Activated CD8-positive, alpha-beta T cell treated with anti-CD3 and anti-CD28 coated beads for 36 hours (primary cell): Measurements from ENCODE around the gene ECM2. TPM values are rescaled to one million over a fixed set of nuclear protein-coding genes. Genes with fewer than 3 reads are reported as not detected.

ENCODE experiments used
- ATAC-seq: fragments of 200-7000 bp; cut with Tn5 transposase; one replicate; pipeline ENCODE4 v1.10.0; 2021; ENCODE audit warnings: mild to moderate bottlenecking, moderate library complexity
- CTCF ChIA-PET: fragments of 350-600 bp; sonication (Branson Sonifier 250); formaldehyde crosslinking; loops from one replicate; lab custom pipeline; 2021; ENCODE audit warnings: antibody characterized with exemption; lab: Charles Lee
- POLR2A ChIA-PET: fragments of 350-600 bp; sonication (Branson Sonifier 250); formaldehyde crosslinking; loops from one replicate; lab custom pipeline; 2021; ENCODE audit warnings: antibody characterized with exemption; lab: Charles Lee
- DNase-seq: peaks from one replicate; pipeline ENCODE4 v3.0.0-alpha.2; 2020
- H3K27ac Mint-ChIP-seq: one replicate; pipeline ENCODE4 v1.8.0; 2021; ENCODE audit warnings: mild to moderate bottlenecking, mixed read lengths
- H3K27me3 Mint-ChIP-seq: one replicate; pipeline ENCODE4 v1.8.0; 2021; ENCODE audit warnings: mixed read lengths
- H3K36me3 Mint-ChIP-seq: one replicate; pipeline ENCODE4 v1.8.0; 2021; ENCODE audit warnings: low read depth, mixed read lengths
- H3K4me1 Mint-ChIP-seq: one replicate; pipeline ENCODE4 v1.8.0; 2021; ENCODE audit warnings: low read depth, mixed read lengths
- H3K4me3 Mint-ChIP-seq: one replicate; pipeline ENCODE4 v1.8.0; 2021; ENCODE audit warnings: mild to moderate bottlenecking, moderate library complexity, mixed read lengths
- H3K9me3 Mint-ChIP-seq: one replicate; pipeline ENCODE4 v1.8.0; 2021; ENCODE audit warnings: mixed read lengths
- CTCF ChIP-seq: fragments of 200-600 bp; IDR thresholded peaks from one replicate; pipeline ENCODE4 v1.8.0; 2022; ENCODE audit warnings: antibody characterized with exemption, mild to moderate bottlenecking
- intact Hi-C: fragments of 100-400 bp; cut with micrococcal nuclease; formaldehyde crosslinking; loops from one replicate; pipeline ENCODE4 v1.10.0; 2022
- total RNA-seq, 2 experiments: library from RNA; stranded (reverse); gene quantifications; one replicate each; pipeline ENCODE4 v1.2.3, GENCODE V29; 2021

ECM2 gene
- total RNA-seq, 2 experiments from 2014 or later = not detected

- DNase-seq (no peak), ATAC-seq (no peak)
- Mint-ChIP-seq H3K27me3 (no peaks in the 10 kb centered on the region), H3K27ac (no peak overlapping the region), H3K4me3 (no peak overlapping the region), H3K4me1 (no peaks in the 10 kb centered on the region), H3K36me3 (no peaks in the 10 kb centered on the region), H3K9me3 (no peaks in the 10 kb centered on the region)
- ChIA-PET CTCF (no interaction called here), POLR2A (no interaction called here)
- no peak for TF ChIP-seq CTCF
- intact Hi-C loops = no loop called here
These were observed 41.9 kb downstream of the ECM2 start for GRCh38 chr9:92493749-92494387.

DNA sequence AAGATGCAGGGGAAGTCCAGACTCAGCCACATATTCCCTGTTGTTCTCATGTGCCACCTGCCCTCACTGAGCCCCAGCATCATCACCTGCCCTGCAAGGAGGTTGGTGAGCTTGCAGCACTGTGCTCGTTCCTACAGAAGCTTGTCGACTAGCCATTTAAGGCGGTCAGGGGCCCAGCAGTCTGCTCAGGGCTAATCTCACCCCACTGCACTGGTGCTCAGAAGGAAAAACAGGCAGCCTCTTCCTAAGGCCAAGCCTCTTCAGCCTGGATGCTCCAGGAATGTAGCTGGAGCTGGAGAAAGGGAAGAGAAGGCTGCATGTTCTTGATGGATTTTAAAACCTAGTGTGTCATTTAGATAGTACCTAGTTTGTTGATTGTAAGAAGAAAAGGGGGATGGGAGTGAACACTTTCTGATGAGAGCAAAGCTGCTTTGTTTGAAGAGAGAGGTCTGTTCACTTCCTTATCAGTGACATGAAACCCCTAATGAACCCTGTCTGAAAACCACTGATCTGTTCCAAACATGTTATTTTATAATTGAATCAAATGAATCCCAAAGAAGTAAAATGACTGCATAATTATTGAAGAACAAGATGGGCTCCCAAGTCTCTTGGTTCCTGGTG lies 42.9 kb downstream of the ECM2 start:
- ChIA-PET CTCF (no interaction called here), POLR2A (no interaction called here)
- Mint-ChIP-seq H3K9me3 (no peaks in the 10 kb centered on the region), H3K4me3 (no peak overlapping the region), H3K27me3 (no peaks in the 10 kb centered on the region), H3K27ac (no peak overlapping the region), H3K4me1 (no peaks in the 10 kb centered on the region), H3K36me3 (no peaks in the 10 kb centered on the region)
- no peak for ATAC-seq
- intact Hi-C loops = no loop called here
- no peak for DNase-seq
- no peak for TF ChIP-seq CTCF

- no peak for TF ChIP-seq CTCF
- Mint-ChIP-seq H3K27ac (no peak overlapping the region), H3K9me3 (no peaks in the 10 kb centered on the region), H3K4me1 (no peaks in the 10 kb centered on the region), H3K4me3 (no peak overlapping the region), H3K27me3 (no peaks in the 10 kb centered on the region), H3K36me3 (no peaks in the 10 kb centered on the region)
- ATAC-seq (no peak), DNase-seq (no peak)
- POLR2A ChIA-PET = no interaction called here
- CTCF ChIA-PET = no interaction called here
- intact Hi-C loops = no loop called here
These were observed 46.9 kb downstream of the ECM2 start for GRCh38 chr9:92488681-92489550.

DNA sequence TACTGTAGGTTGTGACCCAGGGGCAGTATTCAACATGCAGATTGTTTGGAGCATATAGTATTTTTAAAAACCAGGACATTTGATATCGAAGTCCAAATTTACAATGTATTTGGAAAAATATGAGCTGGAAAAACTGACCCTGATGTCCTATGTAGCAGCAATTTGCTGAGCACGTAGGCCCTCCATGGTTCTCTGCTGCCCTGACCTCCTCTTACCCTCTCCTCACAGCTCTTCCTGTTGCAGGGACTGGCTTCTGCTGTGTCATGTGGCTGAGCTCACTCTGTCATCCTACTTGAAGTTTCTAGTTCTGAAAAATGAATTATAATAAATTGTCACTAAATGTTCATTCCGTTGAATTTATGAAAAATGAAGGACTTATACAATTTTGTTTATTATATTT lies 49.4 kb downstream of the ECM2 start:
- no peaks in the 10 kb centered on the region for H3K9me3 Mint-ChIP-seq
- peaks cover under 1% of the 10 kb centered on the region for H3K4me1 Mint-ChIP-seq
- H3K36me3 Mint-ChIP-seq = no peaks in the 10 kb centered on the region
- ChIA-PET POLR2A (no interaction called here), CTCF (interaction anchor here (1.5 kb wide), 1 partner anchor 16 kb away, joined by 3 read pairs; no protein-coding TSS in a partner anchor)
- no peak for TF ChIP-seq CTCF
- no peak overlapping the region for H3K4me3 Mint-ChIP-seq
- H3K27ac Mint-ChIP-seq = no peak overlapping the region
- no peaks in the 10 kb centered on the region for H3K27me3 Mint-ChIP-seq
- no peak for ATAC-seq
- intact Hi-C loops = no loop called here
- DNase-seq = no peak

DNA sequence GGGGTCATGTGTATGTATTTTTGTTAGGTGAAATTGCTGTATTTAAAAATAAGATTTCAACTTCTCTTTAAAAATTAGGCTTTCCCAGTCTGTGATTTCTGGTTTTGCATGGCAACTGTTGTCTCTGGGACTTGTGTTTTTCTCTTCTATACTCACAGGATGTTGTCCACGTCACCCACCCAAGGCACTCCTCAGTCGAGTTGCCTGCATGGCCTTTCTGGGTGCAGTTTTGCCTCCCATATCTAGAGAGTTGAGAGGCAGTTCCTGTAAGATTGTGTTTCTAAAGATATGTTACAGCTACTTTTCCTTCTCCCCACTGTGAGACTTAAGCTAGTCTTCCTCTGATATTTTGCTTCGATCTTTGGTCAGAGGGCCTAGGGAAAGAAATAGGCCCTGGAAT lies 51.2 kb downstream of the ECM2 start:
- ATAC-seq = no peak
- Mint-ChIP-seq H3K36me3 (no peaks in the 10 kb centered on the region), H3K4me1 (peaks cover 5% of the 10 kb centered on the region), H3K27ac (no peak overlapping the region), H3K27me3 (no peaks in the 10 kb centered on the region), H3K4me3 (no peak overlapping the region), H3K9me3 (no peaks in the 10 kb centered on the region)
- ChIA-PET CTCF (no interaction called here), POLR2A (no interaction called here)
- TF ChIP-seq CTCF = no peak
- intact Hi-C loops = no loop called here
- DNase-seq = no peak
